AG08396 (cell line): Measurements from ENCODE around the gene MMP3.

Experiments
- DNase-seq: peaks from one replicate; pipeline ENCODE4 v3.0.0; 2012; ENCODE audit warnings: low spot score, mixed read lengths

MMP3 gene

DNA sequence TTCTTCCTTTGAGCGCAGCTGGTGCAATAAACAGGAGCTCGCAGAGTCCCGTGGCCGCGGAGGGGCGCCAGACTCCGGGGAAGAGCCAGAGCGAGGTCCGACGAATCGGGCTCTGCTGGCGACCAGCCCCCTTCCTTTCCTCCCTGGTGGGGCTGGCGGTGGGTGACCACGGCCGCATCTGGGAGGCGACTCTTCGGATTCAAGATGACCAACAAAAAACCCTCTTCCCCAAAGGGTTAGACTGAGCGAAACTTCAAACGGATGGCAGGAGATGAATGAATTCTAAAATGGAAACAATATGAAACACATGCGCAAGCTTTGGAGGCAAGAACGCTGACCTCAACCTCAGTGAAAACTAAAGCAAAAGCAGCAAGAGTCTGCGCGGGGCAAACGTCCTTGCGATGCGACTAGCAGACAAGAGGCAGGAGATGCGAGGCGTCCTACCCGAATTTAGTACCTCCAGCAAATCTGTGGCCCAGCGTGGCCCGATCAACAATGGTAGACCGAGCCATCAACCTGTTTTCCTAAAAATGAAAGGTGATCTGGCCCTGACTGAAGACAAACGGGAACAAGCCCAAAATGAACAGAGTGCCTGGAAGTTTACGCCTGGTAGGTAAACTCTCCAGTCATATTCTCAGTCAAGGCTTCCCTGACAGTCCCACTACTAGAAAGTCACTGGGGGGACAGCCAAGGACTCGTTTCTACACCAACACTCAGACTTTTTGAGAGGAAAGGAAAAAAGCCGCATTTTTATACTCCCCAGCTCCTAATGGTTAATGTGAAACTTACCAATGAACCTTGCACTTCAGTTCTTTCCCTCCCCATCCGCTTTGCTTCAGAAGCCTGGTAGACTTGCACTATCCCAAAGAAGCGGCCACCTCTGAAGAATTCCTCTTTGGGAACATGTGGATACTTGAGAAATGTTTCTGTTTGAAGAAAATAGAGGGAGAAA lies 11.6 kb downstream of the MMP3 start:
- peak; percentile 78 for DNase-seq

DNA sequence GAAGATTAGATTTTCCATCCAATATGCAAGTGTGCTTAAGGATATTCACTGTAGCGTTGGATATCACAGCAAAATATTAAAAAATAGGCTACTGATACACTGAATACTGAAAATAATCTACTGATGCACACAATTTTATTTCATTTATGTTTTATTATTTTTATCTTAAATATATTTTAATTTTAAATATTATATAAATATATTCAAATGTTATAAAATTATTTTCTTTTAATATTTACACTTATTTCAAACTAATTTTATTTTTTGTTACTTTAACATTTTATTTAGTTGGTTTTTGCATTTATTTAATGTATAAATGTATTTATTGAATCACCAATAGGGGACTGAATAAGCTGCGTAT lies 12.3 kb downstream of the MMP3 start:
- DNase-seq: no peak

DNA sequence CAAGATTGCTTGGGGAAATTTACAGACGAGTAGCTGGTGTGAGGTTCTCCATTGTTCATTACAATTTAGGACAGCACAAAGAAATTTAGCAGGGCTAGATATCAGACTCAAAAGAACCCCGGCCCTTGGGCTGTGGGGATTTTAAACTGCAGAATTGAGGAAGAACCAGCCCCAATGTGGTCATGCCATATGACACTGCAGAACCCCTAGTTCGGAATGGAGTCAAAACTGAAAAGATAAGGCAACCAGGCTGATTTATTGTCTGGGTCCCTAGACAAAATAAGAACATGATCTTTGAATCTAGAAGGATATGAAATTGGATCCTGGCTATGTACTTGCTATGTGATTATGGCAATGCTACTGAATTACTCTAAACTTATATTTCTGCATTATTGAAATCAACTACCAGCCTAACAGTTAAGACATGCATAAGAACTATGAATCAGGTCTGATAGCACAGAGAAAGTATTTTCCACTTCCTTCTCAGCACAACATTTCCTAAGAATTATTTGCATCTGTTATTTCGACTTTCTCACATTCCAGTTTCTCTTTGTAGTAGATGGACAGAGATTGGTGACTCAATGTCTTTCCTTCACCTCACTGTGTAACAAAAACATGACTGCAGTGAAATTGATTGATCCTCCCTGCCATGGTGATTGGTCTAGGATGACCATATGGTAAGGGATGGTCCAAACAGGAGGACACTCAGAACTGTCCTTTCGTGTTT lies 13.2 kb downstream of the MMP3 start:
- DNase-seq: no peak

GRCh38 chr11:102829316-102830000 lies 14.0 kb downstream of the MMP3 start:
- DNase-seq: no peak

GRCh38 chr11:102824556-102824955 lies 18.9 kb downstream of the MMP3 start:
- no peak for DNase-seq

- no peak for DNase-seq
These were observed 23.9 kb downstream of the MMP3 start for GRCh38 chr11:102819491-102819890.

DNA sequence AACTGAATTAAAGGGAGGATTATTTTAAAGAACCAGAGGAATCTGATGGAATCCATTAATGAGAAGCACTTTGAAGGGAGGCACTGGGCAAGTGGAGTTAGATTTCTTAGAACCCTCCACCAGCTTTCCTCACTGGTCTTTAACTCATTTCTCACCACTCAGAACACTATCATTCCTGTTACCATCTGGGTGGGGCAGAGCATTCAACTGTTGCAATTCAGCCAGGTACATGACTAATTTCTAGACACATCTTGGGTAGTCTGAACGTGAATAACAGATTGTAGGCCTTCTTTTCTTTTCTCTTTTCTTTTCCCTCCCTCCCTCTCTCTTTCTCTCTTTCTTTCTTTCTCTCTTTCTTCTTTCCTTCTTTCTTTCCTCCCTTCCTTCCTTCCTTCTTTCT lies 29.9 kb downstream of the MMP3 start:
- no peak for DNase-seq

- no peak for DNase-seq
These were observed 31.2 kb downstream of the MMP3 start for GRCh38 chr11:102812188-102812587.

DNA sequence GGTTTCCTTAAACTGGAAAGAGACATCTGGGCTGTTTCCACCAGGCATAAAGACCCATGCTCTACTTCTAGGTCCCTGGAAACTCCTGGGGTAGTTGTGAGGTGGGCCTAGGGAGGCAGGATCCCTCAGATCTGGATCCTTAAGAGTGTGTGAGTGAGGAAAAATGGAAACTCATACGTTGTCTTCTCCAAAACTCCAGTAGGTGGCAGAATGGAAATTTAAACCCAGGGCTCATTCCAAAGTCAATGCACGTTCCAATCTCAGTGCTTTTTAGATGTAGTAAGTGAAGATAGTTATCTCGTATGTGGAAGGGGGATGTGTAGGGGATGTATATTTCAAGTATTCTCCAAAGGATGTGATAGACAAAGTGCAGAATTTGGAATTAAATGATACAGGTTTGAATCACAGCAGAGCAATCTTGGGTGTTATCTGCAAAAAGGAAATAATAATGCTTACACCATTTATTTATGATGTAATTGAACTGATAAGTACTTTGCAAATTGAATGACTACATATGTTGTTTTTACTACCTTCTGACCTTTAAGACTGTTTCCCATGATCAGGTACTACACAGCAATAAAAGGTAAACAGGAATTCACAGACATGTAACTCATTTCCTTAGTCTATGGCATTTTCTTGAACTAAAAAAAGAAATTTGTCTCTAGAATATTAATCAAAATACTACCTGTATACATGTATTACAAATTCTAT lies 32.3 kb downstream of the MMP3 start:
- DNase-seq: peak; percentile 34

GRCh38 chr11:102809971-102810370 lies 33.4 kb downstream of the MMP3 start:
- no peak for DNase-seq

DNA sequence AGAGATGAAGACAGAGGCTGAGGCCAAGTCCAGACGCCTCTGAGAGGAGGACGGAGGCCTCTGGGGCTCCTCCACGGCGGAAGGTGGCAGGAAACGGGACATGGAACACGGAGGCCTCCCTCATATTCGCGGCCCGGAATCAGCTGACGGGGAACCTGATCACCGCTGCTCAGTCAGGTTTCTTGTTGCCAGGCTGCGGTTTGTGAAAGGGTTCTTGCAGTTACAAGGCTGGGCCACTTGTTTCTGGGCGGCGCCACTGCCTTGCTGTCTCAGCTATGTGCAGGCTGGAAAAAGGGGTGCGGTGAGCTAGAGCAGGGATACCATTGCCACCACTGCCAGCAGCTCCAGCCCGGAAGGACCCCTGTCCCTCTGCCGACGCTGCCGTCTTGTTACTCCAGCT lies 35.5 kb downstream of the MMP3 start:
- DNase-seq: no peak

GRCh38 chr11:102806296-102806695 lies 37.1 kb downstream of the MMP3 start:
- DNase-seq: no peak

DNA sequence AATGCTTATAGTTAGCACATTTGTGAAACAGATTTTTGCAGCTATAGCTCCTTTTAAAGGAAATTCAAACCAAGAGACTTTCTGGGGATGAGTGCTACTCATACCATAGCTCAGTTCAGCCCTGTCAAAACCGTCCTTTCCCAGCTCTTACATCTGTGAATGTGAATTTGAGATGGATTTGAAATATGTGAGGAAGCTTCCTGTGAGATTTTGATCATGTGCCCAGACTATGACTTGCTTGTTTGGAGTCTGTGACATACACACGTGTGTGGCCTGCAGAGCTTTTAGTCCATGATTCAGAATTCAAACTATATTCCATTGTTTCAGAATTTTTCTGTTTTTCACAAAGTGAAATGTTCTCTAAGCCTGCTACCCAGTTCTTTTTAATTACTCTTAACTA lies 41.1 kb downstream of the MMP3 start:
- DNase-seq: peak; percentile 55

DNA sequence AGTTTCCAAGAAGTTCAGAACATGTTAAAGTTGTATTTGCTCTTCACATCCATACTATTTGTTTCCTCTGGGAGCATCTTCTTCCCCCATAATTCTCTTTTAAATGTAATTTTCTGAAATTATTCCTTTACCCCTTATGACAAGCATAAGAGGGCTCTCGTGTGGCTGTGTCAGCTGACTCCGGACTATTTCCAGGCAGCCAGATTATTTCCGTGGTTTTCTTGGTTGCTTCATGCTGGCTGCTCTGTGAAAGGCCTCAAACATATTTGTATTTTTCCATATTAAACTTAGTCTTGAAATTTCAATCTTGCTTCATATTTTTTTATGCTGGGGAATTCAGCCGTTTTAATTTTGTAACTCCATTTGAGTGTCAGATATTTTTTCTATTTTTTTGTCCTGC lies 42.6 kb downstream of the MMP3 start:
- no peak for DNase-seq

GRCh38 chr11:102799681-102800340 lies 43.6 kb downstream of the MMP3 start:
- DNase-seq: no peak

DNA sequence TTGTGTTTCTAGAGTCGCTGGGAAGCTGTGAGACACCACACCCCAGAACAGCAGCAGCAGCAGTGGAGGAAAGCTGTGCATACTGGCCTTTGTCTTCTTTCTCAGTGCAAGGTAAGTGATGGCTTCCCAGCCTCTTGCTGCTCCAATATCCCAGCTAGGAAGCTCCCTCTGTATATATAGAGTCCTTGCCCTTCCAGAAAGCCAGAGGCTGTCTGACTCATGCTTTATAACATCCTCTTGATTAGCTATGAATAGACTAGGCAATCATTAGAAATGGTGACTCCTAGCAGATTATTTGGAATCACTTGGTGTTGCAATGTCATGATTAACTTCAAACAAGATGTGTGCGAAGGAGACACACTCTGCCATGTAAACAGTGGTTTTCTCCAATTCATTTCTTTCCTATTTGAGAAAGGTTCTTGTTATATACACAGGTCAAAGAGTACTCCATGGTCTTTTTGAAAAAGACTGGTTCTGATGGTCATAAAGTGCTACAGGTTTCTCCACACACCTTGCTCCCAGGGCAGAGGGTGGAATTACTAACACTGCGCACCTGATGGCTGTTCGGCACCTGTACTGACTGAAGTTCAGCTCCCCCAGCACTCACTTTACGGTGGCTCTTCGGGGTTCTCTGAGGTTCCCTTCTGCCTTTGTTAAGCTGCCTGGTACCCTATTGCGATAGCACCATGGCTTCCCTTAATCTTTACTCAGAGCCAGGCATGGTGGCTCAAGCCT lies 45.2 kb downstream of the MMP3 start, which contains the start of gene MMP1:
MMP1 (minus strand) TSS at position 149 of the 735 bp plus-strand sequence; CDS start at position 81, 68 bp downstream.
- peak; percentile 43 for DNase-seq

DNA sequence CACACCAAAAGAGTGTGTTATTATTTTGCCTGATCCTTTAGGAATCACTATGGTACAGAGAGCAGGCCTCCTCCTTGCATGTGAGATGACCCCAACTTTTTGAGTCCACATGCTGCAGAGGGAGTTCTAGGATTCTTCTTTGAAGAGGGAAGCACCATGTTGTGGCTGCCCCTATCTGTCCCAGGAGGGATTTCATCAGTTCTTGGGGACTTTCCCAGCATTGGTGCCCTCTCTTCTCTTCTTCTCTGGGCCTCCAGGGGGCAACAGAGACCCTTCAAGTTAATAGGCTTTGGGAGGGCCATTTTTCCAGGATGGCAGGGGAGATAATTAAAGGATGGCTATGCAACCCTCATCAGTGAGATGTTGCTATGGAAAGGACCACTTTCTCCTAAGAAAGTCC lies 49.0 kb downstream of the MMP3 start:
- no peak for DNase-seq

DNA sequence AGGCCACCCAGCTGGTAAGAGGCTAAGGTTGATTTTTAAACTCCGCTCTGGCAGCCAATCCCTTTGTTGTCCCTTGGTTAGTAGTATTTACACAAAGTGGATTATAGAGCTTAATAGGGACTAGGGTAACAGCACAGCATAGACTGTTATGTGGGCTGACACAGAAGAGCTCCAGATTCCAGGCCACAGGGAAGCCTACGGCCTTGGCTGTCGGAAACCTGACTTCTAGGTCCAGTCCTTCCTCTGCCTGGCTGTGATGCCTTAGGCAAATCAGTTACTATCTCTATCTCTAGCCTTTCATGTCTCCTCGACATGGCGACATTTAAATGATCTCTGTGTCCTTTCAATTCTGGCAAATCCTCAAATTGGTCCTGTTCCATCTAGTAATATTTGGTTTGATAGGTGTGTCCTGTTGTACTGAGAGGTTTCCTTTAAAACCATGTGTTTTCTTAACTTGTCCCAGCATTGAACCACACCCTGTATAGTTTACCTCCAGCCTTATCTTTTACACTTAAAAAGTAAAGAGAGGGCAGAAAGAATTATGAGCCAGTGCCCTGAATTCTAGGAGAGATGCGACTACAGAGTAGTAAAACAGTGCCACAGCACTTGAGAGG lies 49.6 kb downstream of the MMP3 start:
- no peak for DNase-seq

- DNase-seq: no peak
These were observed 50.8 kb downstream of the MMP3 start for GRCh38 chr11:102792604-102793003.
